ENCODE data around the gene TTC8. TPM values are rescaled to one million over a fixed set of nuclear protein-coding genes. Genes with fewer than 3 reads are reported as not detected.

The TTC8 gene
- polyA plus RNA-seq, 1 of the 3 experiments (the other 2 are of a cell fraction) = 51.6 TPM

- CTCF ChIA-PET = no interaction called here
- H3K36me3 ChIP-seq (replicated peaks in 1 of 2; ENCODE audit: control insufficient read depth in 1 of 2, insufficient read depth in 2 of 2, low read length in 1 of 2) = no peaks in the 10 kb centered on the region
- no peak overlapping the region for H2AFZ ChIP-seq (ENCODE audit: low read depth)
- no peaks in the 10 kb centered on the region for H3K9me3 ChIP-seq
- POLR2A ChIA-PET = no interaction called here
- no peak overlapping the region for H3K27ac ChIP-seq (ENCODE audit: low read depth in 2 of 2, low read length in 1 of 2)
- DNase-seq = no peak
- no peaks in the 10 kb centered on the region for H3F3A ChIP-seq (replicated peaks; ENCODE audit: insufficient read depth)
- H4K20me1 ChIP-seq (ENCODE audit: insufficient read depth) = no peaks in the 10 kb centered on the region
- no peaks in the 10 kb centered on the region for H3K27me3 ChIP-seq (ENCODE audit: insufficient read depth)
- no peaks in the 10 kb centered on the region for H3K9me2 ChIP-seq
- H3K9ac ChIP-seq = no peak overlapping the region
- H3K4me2 ChIP-seq = no peak overlapping the region
- H3K79me2 ChIP-seq (ENCODE audit: insufficient read depth) = no peaks in the 10 kb centered on the region
- no peak for TF ChIP-seq USF1 (IDR thresholded peaks at IDR 0.05; ENCODE audit: borderline replicate concordance, low read depth)
- TF ChIP-seq SMC3 (IDR thresholded peaks at IDR 0.05; ENCODE audit: low read depth, low read length) = no peak
- no peak for TF ChIP-seq YY1 (IDR thresholded peaks at IDR 0.05; ENCODE audit: low read depth)
- TF ChIP-seq ELF1 (IDR thresholded peaks at IDR 0.05) = no peak
- TF ChIP-seq FOSL2 (IDR thresholded peaks at IDR 0.05; ENCODE audit: borderline replicate concordance, low read depth) = no peak
- TF ChIP-seq RXRA (IDR thresholded peaks at IDR 0.05; ENCODE audit: borderline replicate concordance, low read depth) = no peak
- no peak for TF ChIP-seq REST (IDR thresholded peaks at IDR 0.05; ENCODE audit: low read depth, low read length)
- no peak for TF ChIP-seq GABPA (IDR thresholded peaks at IDR 0.05; ENCODE audit: low read depth)
- TF ChIP-seq EZH2phosphoT487 (IDR thresholded peaks at IDR 0.05; ENCODE audit: borderline replicate concordance, low read depth) = no peak
- no peak for TF ChIP-seq TEAD4 (IDR thresholded peaks at IDR 0.05; ENCODE audit: borderline replicate concordance, insufficient read depth)
- no peak for TF ChIP-seq CHD2 (IDR thresholded peaks at IDR 0.05; ENCODE audit: low read length, partially characterized antibody)
- no peak for TF ChIP-seq TCF12 (IDR thresholded peaks at IDR 0.05)
- no peak for TF ChIP-seq POLR2AphosphoS5 (IDR thresholded peaks at IDR 0.05; ENCODE audit: low read depth, low read length)
- 82% methylated on average over 1 of the region's 3 CpGs for WGBS (ENCODE audit: low lambda C conversion rate)
- H3K4me1 ChIP-seq (ENCODE audit: control insufficient read depth in 1 of 2, insufficient read depth in 2 of 2, low read depth in 1 of 2, low read length in 1 of 2) = peaks cover 0 to 6% of the 10 kb centered on the region in 2 experiments; a peak in 1 of 4 replicates
- no peak overlapping the region for H3K4me3 ChIP-seq (ENCODE audit: low read depth in 2 of 2, low read length in 1 of 2)
These were observed 48.9 kb upstream of the TTC8 start for GRCh38 chr14:88775532-88775931.

GRCh38 chr14:88785911-88786310 is 38.5 kb upstream of the TTC8 start:
- H3K4me2 ChIP-seq = no peak overlapping the region
- WGBS (ENCODE audit: low lambda C conversion rate) = 54% methylated on average over 1 of the region's 1 CpG
- no peak overlapping the region for H3K4me3 ChIP-seq (ENCODE audit: low read depth in 2 of 2, low read length in 1 of 2)
- DNase-seq = no peak
- H3K9me3 ChIP-seq = no peaks in the 10 kb centered on the region
- H3K27me3 ChIP-seq (ENCODE audit: insufficient read depth) = peaks cover 6% of the 10 kb centered on the region
- ChIA-PET CTCF (interaction anchor here (2.0 kb wide), 1 partner anchor 118 kb away, joined by 5 read pairs; no protein-coding TSS in a partner anchor), POLR2A (interaction anchor here (8.0 kb wide), 1 partner anchor 40 kb away, joined by 92 read pairs; the partner anchor contains the start of gene TTC8)
- H3K9me2 ChIP-seq = 0 out of 2 replicates have a peak, but pooled peaks cover 5% of the 10 kb centered on the region
- H3K79me2 ChIP-seq (ENCODE audit: insufficient read depth) = no peaks in the 10 kb centered on the region
- no peaks in the 10 kb centered on the region; a peak in 2 of 4 replicates for H3K4me1 ChIP-seq (ENCODE audit: control insufficient read depth in 1 of 2, insufficient read depth in 2 of 2, low read depth in 1 of 2, low read length in 1 of 2)
- no peak for TF ChIP-seq FOXJ3 (CRISPR knock-in tag; IDR thresholded peaks at IDR 0.05)
- no peak for TF ChIP-seq YY1 (IDR thresholded peaks at IDR 0.05; ENCODE audit: low read depth)
- TF ChIP-seq RFX5 (IDR thresholded peaks at IDR 0.05; ENCODE audit: low read length) = no peak
- no peak for TF ChIP-seq CHD2 (IDR thresholded peaks at IDR 0.05; ENCODE audit: low read length, partially characterized antibody)
- TF ChIP-seq TEAD4 (IDR thresholded peaks at IDR 0.05; ENCODE audit: borderline replicate concordance, insufficient read depth) = no peak
- no peak for TF ChIP-seq SMC3 (IDR thresholded peaks at IDR 0.05; ENCODE audit: low read depth, low read length)
- TF ChIP-seq TCF12 (IDR thresholded peaks at IDR 0.05) = no peak
- no peak for TF ChIP-seq MEF2A (IDR thresholded peaks at IDR 0.05; ENCODE audit: borderline replicate concordance, low read depth)
- no peak for TF ChIP-seq REST (IDR thresholded peaks at IDR 0.05; ENCODE audit: low read depth, low read length)
- TF ChIP-seq RCOR1 (IDR thresholded peaks at IDR 0.05; ENCODE audit: low read length) = no peak
- H3K9ac ChIP-seq = no peak overlapping the region
- no peak overlapping the region for H3K27ac ChIP-seq (ENCODE audit: low read depth in 2 of 2, low read length in 1 of 2)
- no peaks in the 10 kb centered on the region for H3F3A ChIP-seq (replicated peaks; ENCODE audit: insufficient read depth)
- no peaks in the 10 kb centered on the region for H3K36me3 ChIP-seq (replicated peaks in 1 of 2; ENCODE audit: control insufficient read depth in 1 of 2, insufficient read depth in 2 of 2, low read length in 1 of 2)
- no peak overlapping the region for H2AFZ ChIP-seq (ENCODE audit: low read depth)
- peaks cover 2% of the 10 kb centered on the region; the same call in 1 of the 2 replicates for H4K20me1 ChIP-seq (ENCODE audit: insufficient read depth)

Measured in SK-N-SH (cell line).